BJ (cell line): Measurements from ENCODE around the gene GLG1. TPM values are rescaled to one million over a fixed set of nuclear protein-coding genes. Genes with fewer than 3 reads are reported as not detected.

Experiments
- CTCF ChIA-PET: fragments of 350-600 bp; formaldehyde crosslinking; extraction: SDS; loops from one replicate; lab custom pipeline; 2021; ENCODE audit warnings: antibody characterized with exemption, inconsistent platforms; lab: Yijun Ruan, JAX
- POLR2A ChIA-PET: fragments of 300-600 bp; sonication (Branson Sonifier 250); formaldehyde crosslinking; extraction: SDS; loops from one replicate; lab custom pipeline; 2021; ENCODE audit warnings: antibody characterized with exemption; lab: Charles Lee
- DNase-seq: peaks from one replicate; pipeline ENCODE4 v3.0.0-alpha.2; 2011; ENCODE audit warnings: low read depth
- H3K27me3 ChIP-seq: 2 replicates; pipeline ENCODE4 v1.6.0; 2011; ENCODE audit warnings: low read length; ENCODE audit not compliant: control insufficient read depth, insufficient read depth
- H3K36me3 ChIP-seq: 2 replicates; pipeline ENCODE4 v1.5.1; 2011; ENCODE audit warnings: low read length; ENCODE audit not compliant: control insufficient read depth, insufficient read depth
- H3K4me3 ChIP-seq: 2 replicates; pipeline ENCODE4 v1.5.1; 2011; ENCODE audit warnings: low read depth, mild to moderate bottlenecking, control low read depth, low read length
- CTCF ChIP-seq: IDR thresholded peaks from 2 replicates; pipeline ENCODE4 v1.5.1; 2011; ENCODE audit warnings: low read depth, mild to moderate bottlenecking, control low read depth, inconsistent platforms, low read length, moderate library complexity; ENCODE audit not compliant: insufficient read depth
- polyA plus RNA-seq: library from polyadenylated mRNA; depleted of rRNA; stranded (reverse); fragments of >200 nt; gene quantifications from 2 replicates; pipeline ENCODE4 v1.2.3, GENCODE V29; 2011

The GLG1 gene
- polyA plus RNA-seq, 1 experiment, result 88.6 TPM

GRCh38 chr16:74450967-74451760 is 155.8 kb downstream of the GLG1 start:
- Histone ChIP-seq H3K27me3 (no peaks in the 10 kb centered on the region), H3K4me3 (no peak overlapping the region), H3K36me3 (peaks cover 22% of the 10 kb centered on the region)
- POLR2A ChIA-PET, result no interaction called here
- no peak for DNase-seq
- CTCF ChIA-PET, result no interaction called here
- TF ChIP-seq CTCF, result no peak

GRCh38 chr16:74450236-74450635 is 156.7 kb downstream of the GLG1 start:
- H3K27me3 ChIP-seq, result no peaks in the 10 kb centered on the region
- TF ChIP-seq CTCF, result no peak
- ChIA-PET CTCF (no interaction called here), POLR2A (no interaction called here)
- H3K36me3 ChIP-seq, result peaks cover 16% of the 10 kb centered on the region
- no peak overlapping the region for H3K4me3 ChIP-seq
- no peak for DNase-seq

GRCh38 chr16:74449470-74449869 is 157.4 kb downstream of the GLG1 start:
- DNase-seq, result no peak
- H3K4me3 ChIP-seq, result no peak overlapping the region
- POLR2A ChIA-PET, result interaction anchor here (0.6 kb wide), 1 partner anchor 1389 kb away, joined by 4 read pairs; no protein-coding TSS in a partner anchor

GRCh38 chr16:74448990-74449389 is 157.9 kb downstream of the GLG1 start:
- H3K27me3 ChIP-seq, result no peaks in the 10 kb centered on the region
- peaks cover 13% of the 10 kb centered on the region for H3K36me3 ChIP-seq
- CTCF ChIA-PET, result interaction anchor here (0.9 to 1.1 kb wide), 3 partner anchors 11 to 25 kb away, joined by 3 to 4 read pairs (median 3); no protein-coding TSS in a partner anchor
- TF ChIP-seq CTCF, result no peak
- DNase-seq, result peak; percentile 89
- POLR2A ChIA-PET, result interaction anchor here (0.6 kb wide), 1 partner anchor 24 kb away, joined by 6 read pairs; no protein-coding TSS in a partner anchor
- no peak overlapping the region for H3K4me3 ChIP-seq

More at GRCh38 chr16:74449470-74449869, 157.4 kb downstream of the GLG1 start:
- no peaks in the 10 kb centered on the region for H3K27me3 ChIP-seq
- peaks cover 13% of the 10 kb centered on the region for H3K36me3 ChIP-seq
- CTCF ChIA-PET, result interaction anchor here (0.9 to 1.1 kb wide), 3 partner anchors 12 to 24 kb away, joined by 3 to 4 read pairs (median 3); no protein-coding TSS in a partner anchor
- TF ChIP-seq CTCF, result peak; percentile 24; the same call in 1 of the 2 replicates

- ChIA-PET POLR2A (no interaction called here), CTCF (no interaction called here)
- Histone ChIP-seq H3K4me3 (no peak overlapping the region), H3K36me3 (peaks cover 9% of the 10 kb centered on the region), H3K27me3 (no peaks in the 10 kb centered on the region)
- DNase-seq, result no peak
- TF ChIP-seq CTCF, result no peak
These were observed 159.3 kb downstream of the GLG1 start for GRCh38 chr16:74447578-74447977.
